OCI-LY7 (cell line): Measurements from ENCODE around the gene RNF224.

Experiments used
- CTCF ChIP-seq: fragments of 200-600 bp; sonication (generic); conservative IDR thresholded peaks from 2 replicates; pipeline ENCODE4 v1.5.1; 2014; ENCODE audit warnings: mild to moderate bottlenecking, antibody characterized with exemption, low read length, moderate library complexity, mixed read lengths
- EZH2phosphoT487 ChIP-seq: fragments of 200-600 bp; sonication (generic); IDR thresholded peaks from 2 replicates; pipeline ENCODE4 v1.6.1; 2018; ENCODE audit warnings: low read depth, borderline replicate concordance, mild to moderate bottlenecking, mixed run types, antibody characterized with exemption, low read length, moderate library complexity, mixed read lengths

GRCh38 chr9:137232101-137232500 lies 4.8 kb downstream of the RNF224 start:
- no peak for TF ChIP-seq CTCF
- no peak for TF ChIP-seq EZH2phosphoT487
